Nephron progenitor cell (in vitro differentiated cells): Measurements from ENCODE around the gene EVL.

Source experiments
- DNase-seq: peaks from one replicate; pipeline ENCODE4 v3.0.0; 2021
- H3K27ac Mint-ChIP-seq: 2 replicates; pipeline ENCODE4 v1.8.0; 2021; ENCODE audit warnings: mild to moderate bottlenecking, moderate library complexity, mixed read lengths
- H3K27me3 Mint-ChIP-seq: 2 replicates; pipeline ENCODE4 v1.8.0; 2021; ENCODE audit warnings: mild to moderate bottlenecking, low read depth, mixed read lengths; ENCODE audit not compliant: poor library complexity
- H3K36me3 Mint-ChIP-seq: 2 replicates; pipeline ENCODE4 v1.8.0; 2021; ENCODE audit warnings: low read depth, mixed read lengths
- H3K4me1 Mint-ChIP-seq: 2 replicates; pipeline ENCODE4 v1.8.0; 2021; ENCODE audit warnings: mixed read lengths
- H3K4me3 Mint-ChIP-seq: 2 replicates; pipeline ENCODE4 v1.8.0; 2021; ENCODE audit warnings: mild to moderate bottlenecking, moderate library complexity, mixed read lengths
- H3K9me3 Mint-ChIP-seq: 2 replicates; pipeline ENCODE4 v1.8.0; 2021; ENCODE audit warnings: mild to moderate bottlenecking, moderate library complexity, mixed read lengths
- TF ChIP-seq, protein P1 (sequence below): fragments of 200-600 bp; sonication (generic); IDR thresholded peaks from 2 replicates; pipeline ENCODE4 v1.5.0; 2021; ENCODE audit warnings: antibody characterized with exemption

The EVL gene

GRCh38 chr14:100165376-100165775 lies 100.2 kb downstream of the EVL start:
- no peaks in the 10 kb centered on the region for H3K9me3 Mint-ChIP-seq
- DNase-seq = peak; percentile 30
- H3K36me3 Mint-ChIP-seq = no peaks in the 10 kb centered on the region
- TF ChIP-seq, protein P1, sequence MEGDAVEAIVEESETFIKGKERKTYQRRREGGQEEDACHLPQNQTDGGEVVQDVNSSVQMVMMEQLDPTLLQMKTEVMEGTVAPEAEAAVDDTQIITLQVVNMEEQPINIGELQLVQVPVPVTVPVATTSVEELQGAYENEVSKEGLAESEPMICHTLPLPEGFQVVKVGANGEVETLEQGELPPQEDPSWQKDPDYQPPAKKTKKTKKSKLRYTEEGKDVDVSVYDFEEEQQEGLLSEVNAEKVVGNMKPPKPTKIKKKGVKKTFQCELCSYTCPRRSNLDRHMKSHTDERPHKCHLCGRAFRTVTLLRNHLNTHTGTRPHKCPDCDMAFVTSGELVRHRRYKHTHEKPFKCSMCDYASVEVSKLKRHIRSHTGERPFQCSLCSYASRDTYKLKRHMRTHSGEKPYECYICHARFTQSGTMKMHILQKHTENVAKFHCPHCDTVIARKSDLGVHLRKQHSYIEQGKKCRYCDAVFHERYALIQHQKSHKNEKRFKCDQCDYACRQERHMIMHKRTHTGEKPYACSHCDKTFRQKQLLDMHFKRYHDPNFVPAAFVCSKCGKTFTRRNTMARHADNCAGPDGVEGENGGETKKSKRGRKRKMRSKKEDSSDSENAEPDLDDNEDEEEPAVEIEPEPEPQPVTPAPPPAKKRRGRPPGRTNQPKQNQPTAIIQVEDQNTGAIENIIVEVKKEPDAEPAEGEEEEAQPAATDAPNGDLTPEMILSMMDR = no peak
- peaks cover 21% of the 10 kb centered on the region for H3K4me1 Mint-ChIP-seq
- peaks cover 64% of the 10 kb centered on the region for H3K27me3 Mint-ChIP-seq
- peak overlapping the region; percentile 12 for H3K4me3 Mint-ChIP-seq
- H3K27ac Mint-ChIP-seq = no peak overlapping the region

DNA sequence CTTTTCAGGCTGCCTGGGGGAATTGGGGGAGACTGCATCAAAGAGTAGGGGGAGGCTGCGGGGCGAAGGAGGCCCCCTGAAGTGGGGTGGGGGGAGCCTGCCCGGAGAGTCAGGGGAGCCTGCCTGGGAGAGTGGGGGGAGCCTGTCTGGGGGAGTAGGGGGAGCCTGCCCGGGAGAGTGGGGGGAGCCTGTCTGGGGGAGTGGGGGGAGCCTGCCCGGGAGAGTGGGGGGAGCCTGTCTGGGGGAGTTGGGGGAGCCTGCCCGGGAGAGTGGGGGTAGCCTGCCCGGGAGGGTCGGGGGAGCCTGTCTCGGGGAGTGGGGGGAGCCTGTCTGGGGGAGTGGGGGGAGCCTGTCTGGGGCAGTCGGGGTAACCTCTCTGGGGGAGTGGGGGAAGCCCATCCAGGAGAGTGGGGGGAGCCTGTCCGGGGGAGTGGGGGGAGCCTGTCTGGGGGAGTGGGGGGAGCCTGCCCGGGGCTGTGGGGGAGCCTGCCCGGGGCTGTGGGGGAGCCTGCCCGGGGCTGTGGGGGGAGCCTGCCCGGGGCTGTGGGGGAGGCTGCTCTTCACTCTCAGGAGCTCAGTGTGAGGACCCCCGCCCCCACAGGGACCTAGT lies 100.7 kb downstream of the EVL start:
- H3K27me3 Mint-ChIP-seq = peaks cover 64% of the 10 kb centered on the region
- H3K36me3 Mint-ChIP-seq = no peaks in the 10 kb centered on the region
- TF ChIP-seq, protein P1 = no peak
- peaks cover 21% of the 10 kb centered on the region for H3K4me1 Mint-ChIP-seq
- H3K9me3 Mint-ChIP-seq = no peaks in the 10 kb centered on the region
- peak overlapping the region; percentile 71 for H3K4me3 Mint-ChIP-seq
- H3K27ac Mint-ChIP-seq = no peak overlapping the region
- no peak for DNase-seq

GRCh38 chr14:100168506-100168905 lies 103.3 kb downstream of the EVL start:
- H3K4me3 Mint-ChIP-seq = no peak overlapping the region
- H3K27ac Mint-ChIP-seq = no peak overlapping the region
- H3K27me3 Mint-ChIP-seq = peaks cover 63% of the 10 kb centered on the region
- H3K4me1 Mint-ChIP-seq = peaks cover 16% of the 10 kb centered on the region
- DNase-seq = no peak
- H3K36me3 Mint-ChIP-seq = no peaks in the 10 kb centered on the region
- no peaks in the 10 kb centered on the region for H3K9me3 Mint-ChIP-seq
- TF ChIP-seq, protein P1 = no peak

GRCh38 chr14:100170880-100171279 lies 105.7 kb downstream of the EVL start:
- H3K4me1 Mint-ChIP-seq = peaks cover 8% of the 10 kb centered on the region
- H3K27ac Mint-ChIP-seq = no peak overlapping the region
- H3K4me3 Mint-ChIP-seq = no peak overlapping the region
- TF ChIP-seq, protein P1 = no peak
- DNase-seq = no peak
- H3K36me3 Mint-ChIP-seq = no peaks in the 10 kb centered on the region
- H3K9me3 Mint-ChIP-seq = no peaks in the 10 kb centered on the region
- H3K27me3 Mint-ChIP-seq = peaks cover 48% of the 10 kb centered on the region

DNA sequence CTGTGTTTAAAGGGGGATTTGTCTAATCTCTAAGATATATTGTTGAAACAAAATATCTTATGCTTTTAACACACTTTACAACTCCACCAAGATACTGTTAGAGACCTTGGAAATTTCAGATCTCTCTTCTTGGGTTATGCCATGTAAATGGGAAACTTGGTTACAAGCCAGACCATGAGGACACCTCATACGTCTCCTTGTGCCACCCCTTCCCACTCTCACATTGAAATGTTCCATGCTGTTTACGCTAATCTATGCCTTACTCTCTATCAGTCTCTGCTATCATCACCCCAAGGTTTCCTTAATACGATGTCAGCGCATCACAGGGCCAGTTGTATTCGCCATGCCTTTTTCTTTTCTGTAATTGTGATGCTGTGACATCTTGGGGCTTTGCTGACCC lies 107.6 kb downstream of the EVL start:
- Mint-ChIP-seq H3K36me3 (no peaks in the 10 kb centered on the region), H3K4me3 (no peak overlapping the region), H3K27ac (no peak overlapping the region), H3K9me3 (no peaks in the 10 kb centered on the region), H3K27me3 (peaks cover 40% of the 10 kb centered on the region), H3K4me1 (no peaks in the 10 kb centered on the region)
- DNase-seq = no peak
- TF ChIP-seq, protein P1 = no peak

DNA sequence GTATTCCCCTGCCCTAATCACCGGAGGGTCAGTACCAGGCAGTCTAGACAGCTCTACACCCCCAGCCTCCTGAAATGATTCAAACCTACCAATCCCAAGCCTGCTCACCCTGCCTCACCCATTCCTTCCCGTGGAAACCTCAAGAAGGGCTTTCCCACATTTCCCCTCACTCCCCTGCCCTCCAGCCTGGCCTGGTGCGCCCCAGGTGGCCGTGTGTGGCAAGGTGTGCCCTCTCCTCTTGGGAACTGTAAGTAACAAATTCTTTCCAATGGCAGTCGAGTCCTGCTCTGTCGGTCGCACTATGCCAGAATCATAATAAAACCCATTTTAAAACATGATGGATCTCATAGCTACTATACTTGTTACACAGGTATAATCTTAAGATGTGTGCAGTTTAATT lies 108.1 kb downstream of the EVL start:
- TF ChIP-seq, protein P1 = no peak

More for the DNA sequence above, 108.1 kb downstream of the EVL start:
- no peak overlapping the region for H3K27ac Mint-ChIP-seq
- no peaks in the 10 kb centered on the region for H3K9me3 Mint-ChIP-seq
- no peak for DNase-seq
- H3K27me3 Mint-ChIP-seq = peaks cover 40% of the 10 kb centered on the region
- no peaks in the 10 kb centered on the region for H3K36me3 Mint-ChIP-seq
- H3K4me3 Mint-ChIP-seq = no peak overlapping the region
- no peaks in the 10 kb centered on the region for H3K4me1 Mint-ChIP-seq
